ENCODE data around the gene OSBP2. TPM values are rescaled to one million over a fixed set of nuclear protein-coding genes. Genes with fewer than 3 reads are reported as not detected.
A peak's percentile ranks its signal among the peaks of the same experiment; 100 is the strongest.

Gene OSBP2
- total RNA-seq, 1 experiment from 2014 or later = 22.5 TPM

- DNase-seq (ENCODE audit: low read depth) = no peak
These were observed 184.7 kb downstream of the OSBP2 start for GRCh38 chr22:30879415-30879797.

- DNase-seq (ENCODE audit: low read depth) = no peak
These were observed 185.5 kb downstream of the OSBP2 start for GRCh38 chr22:30880181-30880601.

- DNase-seq (ENCODE audit: low read depth) = no peak
These were observed 186.2 kb downstream of the OSBP2 start for GRCh38 chr22:30880847-30881246.

GRCh38 chr22:30881361-30882183, 186.9 kb downstream of the OSBP2 start:
- no peak for DNase-seq (ENCODE audit: low read depth)

GRCh38 chr22:30882184-30882717, 187.6 kb downstream of the OSBP2 start:
- no peak for DNase-seq (ENCODE audit: low read depth)

GRCh38 chr22:30882974-30883533, 188.4 kb downstream of the OSBP2 start:
- no peak for DNase-seq (ENCODE audit: low read depth)

- no peak for DNase-seq (ENCODE audit: low read depth)
These were observed 189.0 kb downstream of the OSBP2 start for GRCh38 chr22:30883586-30884145.

- no peak for DNase-seq (ENCODE audit: low read depth)
These were observed 189.7 kb downstream of the OSBP2 start for GRCh38 chr22:30884211-30885000.

GRCh38 chr22:30885001-30885366, 190.3 kb downstream of the OSBP2 start:
- DNase-seq (ENCODE audit: low read depth) = no peak

GRCh38 chr22:30885591-30885990, 190.9 kb downstream of the OSBP2 start:
- no peak for DNase-seq (ENCODE audit: low read depth)

- no peak for DNase-seq (ENCODE audit: low read depth)
These were observed 192.8 kb downstream of the OSBP2 start for GRCh38 chr22:30887453-30887852.

- no peak for DNase-seq (ENCODE audit: low read depth)
These were observed 193.2 kb downstream of the OSBP2 start for GRCh38 chr22:30887861-30888260.

GRCh38 chr22:30889268-30889995, 194.8 kb downstream of the OSBP2 start:
- no peak for DNase-seq (ENCODE audit: low read depth)

GRCh38 chr22:30889996-30890480, 195.4 kb downstream of the OSBP2 start:
- no peak for DNase-seq (ENCODE audit: low read depth)

- peak; percentile 28 for DNase-seq (ENCODE audit: low read depth)
These were observed 196.2 kb downstream of the OSBP2 start for GRCh38 chr22:30890686-30891442.

GRCh38 chr22:30891443-30891755, 196.7 kb downstream of the OSBP2 start:
- no peak for DNase-seq (ENCODE audit: low read depth)

- no peak for DNase-seq (ENCODE audit: low read depth)
These were observed 197.1 kb downstream of the OSBP2 start for GRCh38 chr22:30891781-30892180.

GRCh38 chr22:30892286-30892685, 197.6 kb downstream of the OSBP2 start:
- no peak for DNase-seq (ENCODE audit: low read depth)

- no peak for DNase-seq (ENCODE audit: low read depth)
These were observed 198.1 kb downstream of the OSBP2 start for GRCh38 chr22:30892731-30893221.

Measured in HT1080 (cell line).